NCI-H460 (cell line): ENCODE results near the gene GHRH. TPM values are rescaled to one million over a fixed set of nuclear protein-coding genes. Genes with fewer than 3 reads are reported as not detected.

Experiments used
- DNase-seq: peaks from one replicate; pipeline ENCODE4 v3.0.0-alpha.2; 2016; ENCODE audit warnings: low read depth; ENCODE audit errors: extremely low read depth
- total RNA-seq: library from RNA; depleted of rRNA; stranded (reverse); fragments of >200 nt; shearing (Covaris generic); gene quantifications from 2 replicates; pipeline ENCODE4 v1.2.3, GENCODE V29; 2014

GHRH gene
- total RNA-seq, 1 experiment from 2014 or later: not detected

GRCh38 chr20:37293301-37293943 lies 31.8 kb upstream of the GHRH start:
- no peak for DNase-seq

- no peak for DNase-seq
Observed at GRCh38 chr20:37291724-37292126, 30.1 kb upstream of the GHRH start.

- DNase-seq: no peak
Observed at GRCh38 chr20:37290158-37290810, 28.7 kb upstream of the GHRH start.

GRCh38 chr20:37288091-37288490 lies 26.5 kb upstream of the GHRH start:
- no peak for DNase-seq

- DNase-seq: no peak
Observed at GRCh38 chr20:37285664-37286374, 24.2 kb upstream of the GHRH start.

GRCh38 chr20:37284691-37285161 lies 23.1 kb upstream of the GHRH start:
- DNase-seq: no peak

GRCh38 chr20:37283530-37284195 lies 22.0 kb upstream of the GHRH start:
- no peak for DNase-seq

GRCh38 chr20:37282556-37282955 lies 20.9 kb upstream of the GHRH start:
- peak; percentile 47 for DNase-seq

GRCh38 chr20:37280403-37280802 lies 18.8 kb upstream of the GHRH start:
- DNase-seq: no peak

- no peak for DNase-seq
Observed at GRCh38 chr20:37279820-37280219, 18.2 kb upstream of the GHRH start.

GRCh38 chr20:37278966-37279590 lies 17.5 kb upstream of the GHRH start:
- no peak for DNase-seq

GRCh38 chr20:37277253-37277593 lies 15.6 kb upstream of the GHRH start:
- DNase-seq: no peak

GRCh38 chr20:37276494-37277252 lies 15.1 kb upstream of the GHRH start:
- no peak for DNase-seq

GRCh38 chr20:37274851-37275524 lies 13.4 kb upstream of the GHRH start:
- DNase-seq: no peak

GRCh38 chr20:37273988-37274387 lies 12.4 kb upstream of the GHRH start:
- no peak for DNase-seq

- no peak for DNase-seq
Observed at GRCh38 chr20:37271421-37271768, 9.8 kb upstream of the GHRH start.

- DNase-seq: no peak
Observed at GRCh38 chr20:37270576-37271420, 9.2 kb upstream of the GHRH start.

GRCh38 chr20:37267667-37268313 lies 6.2 kb upstream of the GHRH start:
- DNase-seq: no peak
